H1 (cell line): ENCODE results near the gene SYNJ2BP. TPM values are rescaled to one million over a fixed set of nuclear protein-coding genes. Genes with fewer than 3 reads are reported as not detected.

Source experiments
- CTCF ChIA-PET: fragments of 300-600 bp; sonication (Branson Sonifier 250); formaldehyde crosslinking; loops from one replicate; lab custom pipeline; 2021; ENCODE audit not compliant: partially characterized antibody; lab: Charles Lee
- POLR2A ChIA-PET: fragments of 300-600 bp; sonication (Branson Sonifier 250); formaldehyde crosslinking; loops from one replicate; lab custom pipeline; 2021; ENCODE audit warnings: inconsistent platforms; ENCODE audit not compliant: partially characterized antibody; lab: Charles Lee
- DNase-seq, 2 experiments: peaks; one replicate each; pipeline versions ENCODE4 v3.0.0 to v3.0.0-alpha.2; 2010 to 2022; ENCODE audit warnings: low spot score in 2 of 2, low read depth in 1 of 2, mixed read lengths in 1 of 2
- FAIRE-seq: peaks from 2 replicates; lab custom pipeline; 2011; peaks lifted over from hg19 to GRCh38; lab: Jason Lieb, UNC
- H2AFZ ChIP-seq: 2 replicates; pipeline ENCODE4 v1.8.1; 2012; ENCODE audit warnings: low read length, inconsistent platforms
- H2AK5ac ChIP-seq: 2 replicates; pipeline ENCODE4 v1.6.1; 2013; ENCODE audit warnings: low read depth, low read length
- H2BK120ac ChIP-seq: replicated peaks from 2 replicates; pipeline ENCODE3; 2013; ENCODE audit warnings: low read depth, low read length, inconsistent platforms
- H2BK12ac ChIP-seq: 2 replicates; pipeline ENCODE4 v1.6.1; 2013; ENCODE audit warnings: low read depth, low read length
- H2BK15ac ChIP-seq: 2 replicates; pipeline ENCODE4 v1.6.1; 2013; ENCODE audit warnings: low read length
- H2BK20ac ChIP-seq: 2 replicates; pipeline ENCODE4 v1.6.1; 2013; ENCODE audit warnings: low read length
- H2BK5ac ChIP-seq: 2 replicates; pipeline ENCODE4 v1.6.1; 2013; ENCODE audit warnings: low read depth, low read length
- H3K14ac ChIP-seq: 2 replicates; pipeline ENCODE4 v1.6.1; 2013; ENCODE audit warnings: inconsistent platforms; ENCODE audit not compliant: insufficient read length
- H3K18ac ChIP-seq: 2 replicates; pipeline ENCODE4 v1.6.1; 2013; ENCODE audit warnings: low read length; ENCODE audit errors: extremely low read depth
- H3K23ac ChIP-seq: 2 replicates; pipeline ENCODE4 v1.6.1; 2013; ENCODE audit warnings: inconsistent platforms; ENCODE audit not compliant: insufficient read length
- H3K23me2 ChIP-seq: 2 replicates; pipeline ENCODE4 v1.6.1; 2013; ENCODE audit warnings: low read depth, low read length
- H3K27ac ChIP-seq: 2 replicates; pipeline ENCODE4 v1.6.1; 2011; ENCODE audit warnings: low read depth, low read length, inconsistent platforms
- H3K27me3 ChIP-seq, 4 experiments: replicated peaks in 1 of 4; 1 replicate in 1 of 4; 2 replicates in 3 of 4; pipeline versions ENCODE4 v1.6.1 to v1.8.1; 2011 to 2013; ENCODE audit warnings: low read length in 3 of 4, mild to moderate bottlenecking in 3 of 4, inconsistent platforms in 2 of 4, mixed read lengths in 2 of 4, moderate library complexity in 1 of 4; ENCODE audit not compliant: control insufficient read depth in 3 of 4, insufficient read depth in 3 of 4; ENCODE audit errors: extremely low read depth in 1 of 4
- H3K36me3 ChIP-seq, 4 experiments: 2 replicates each; pipeline versions ENCODE4 v1.6.1 to v1.8.1; 2011 to 2013; ENCODE audit warnings: mild to moderate bottlenecking in 4 of 4, low read length in 3 of 4, moderate library complexity in 2 of 4, control low read depth in 1 of 4, inconsistent platforms in 1 of 4; ENCODE audit not compliant: insufficient read depth in 4 of 4, control insufficient read depth in 2 of 4
- H3K4ac ChIP-seq: replicated peaks from 2 replicates; pipeline ENCODE3; 2013; ENCODE audit warnings: low read length, low read depth, mixed read lengths, inconsistent platforms; ENCODE audit not compliant: insufficient read length
- H3K4me1 ChIP-seq, 4 experiments: replicated peaks in 1 of 4; 1 replicate in 1 of 4; 2 replicates in 3 of 4; pipeline versions ENCODE4 v1.6.1 to v1.8.1; 2011 to 2013; ENCODE audit warnings: low read length in 3 of 4, inconsistent platforms in 2 of 4, mixed read lengths in 1 of 4; ENCODE audit not compliant: insufficient read depth in 4 of 4, control insufficient read depth in 3 of 4
- H3K4me2 ChIP-seq, 2 experiments: 2 replicates each; pipeline versions ENCODE4 v1.6.1 to v1.8.1; 2011 to 2013; ENCODE audit warnings: low read depth in 2 of 2, low read length in 2 of 2, control low read depth in 1 of 2, inconsistent platforms in 1 of 2, mild to moderate bottlenecking in 1 of 2; ENCODE audit not compliant: insufficient read depth in 1 of 2
- H3K4me3 ChIP-seq, 4 experiments: fragments of 200-600, 300-600 bp in 1 of 4; sonication (generic), shearing (Covaris generic), sonication (Bioruptor Twin) in 1 of 4; 2 replicates each; pipeline versions ENCODE4 v1.5.1 to v1.8.1; 2011 to 2016; ENCODE audit warnings: low read length in 4 of 4, low read depth in 3 of 4, control low read depth in 2 of 4, inconsistent platforms in 2 of 4, mild to moderate bottlenecking in 2 of 4, mixed read lengths in 1 of 4, moderate library complexity in 1 of 4; ENCODE audit not compliant: insufficient read depth in 2 of 4; ENCODE audit errors: extremely low read depth in 1 of 4
- H3K56ac ChIP-seq: replicated peaks from 2 replicates; pipeline ENCODE3; 2013; ENCODE audit warnings: low read depth, mild to moderate bottlenecking, mixed read lengths, low read length, inconsistent platforms; ENCODE audit not compliant: insufficient read length
- H3K79me1 ChIP-seq: 2 replicates; pipeline ENCODE4 v1.6.1; 2013; ENCODE audit warnings: low read depth, low read length, control low read depth
- H3K79me2 ChIP-seq, 2 experiments: 2 replicates each; pipeline versions ENCODE4 v1.6.1 to v1.8.1; 2012 to 2013; ENCODE audit warnings: low read length in 2 of 2, mild to moderate bottlenecking in 2 of 2, inconsistent platforms in 1 of 2; ENCODE audit not compliant: insufficient read depth in 2 of 2, control insufficient read depth in 1 of 2
- H3K9ac ChIP-seq, 4 experiments: replicated peaks in 1 of 4; 1 replicate in 1 of 4; 2 replicates in 3 of 4; pipeline versions ENCODE4 v1.6.1 to v1.8.1; 2011 to 2013; ENCODE audit warnings: low read depth in 3 of 4, low read length in 3 of 4, control low read depth in 2 of 4, mild to moderate bottlenecking in 2 of 4, moderate library complexity in 2 of 4, inconsistent platforms in 1 of 4; ENCODE audit errors: extremely low read depth in 1 of 4
- H3K9me3 ChIP-seq, 2 experiments: 2 replicates each; pipeline versions ENCODE4 v1.6.1 to v1.8.1; 2012 to 2013; ENCODE audit warnings: mild to moderate bottlenecking in 2 of 2, moderate library complexity in 2 of 2, control low read depth in 1 of 2, inconsistent platforms in 1 of 2, low read depth in 1 of 2, low read length in 1 of 2, mixed read lengths in 1 of 2; ENCODE audit not compliant: insufficient read depth in 2 of 2
- H4K20me1 ChIP-seq, 2 experiments: replicated peaks in 1 of 2; 2 replicates each; pipeline versions ENCODE3 to v1.8.1; 2011 to 2013; ENCODE audit warnings: inconsistent platforms in 2 of 2, low read length in 2 of 2, mild to moderate bottlenecking in 1 of 2; ENCODE audit not compliant: insufficient read depth in 2 of 2, control insufficient read depth in 1 of 2
- H4K5ac ChIP-seq: 2 replicates; pipeline ENCODE4 v1.6.1; 2013; ENCODE audit warnings: low read length, low read depth, mixed read lengths, inconsistent platforms; ENCODE audit not compliant: insufficient read length
- H4K8ac ChIP-seq: 2 replicates; pipeline ENCODE4 v1.8.0; 2013; ENCODE audit warnings: mild to moderate bottlenecking, moderate library complexity, low read length, inconsistent platforms; ENCODE audit not compliant: insufficient read depth; ENCODE audit errors: extremely low read depth
- H4K91ac ChIP-seq: replicated peaks from 2 replicates; pipeline ENCODE3; 2013; ENCODE audit warnings: low read length, mixed read lengths, inconsistent platforms; ENCODE audit not compliant: insufficient read length
- ASH2L ChIP-seq: fragments of 200-600, 300-600 bp; sonication (generic); IDR thresholded peaks from one replicate; pipeline ENCODE4 v1.7.1; 2017; ENCODE audit warnings: low read length
- ATF3 ChIP-seq: IDR thresholded peaks from 2 replicates; pipeline ENCODE4 v1.6.1; 2011; ENCODE audit warnings: low read depth, mild to moderate bottlenecking, low read length; ENCODE audit not compliant: insufficient read depth
- CREB1 ChIP-seq: IDR thresholded peaks from 2 replicates; pipeline ENCODE4 v1.6.1; 2012; ENCODE audit warnings: inconsistent platforms
- EP300 ChIP-seq, 2 experiments: IDR thresholded peaks; 1 replicate in 1 of 2; 2 replicates in 1 of 2; pipeline ENCODE4 v1.6.1; 2011 to 2012; ENCODE audit warnings: low read depth in 2 of 2, low read length in 2 of 2, mild to moderate bottlenecking in 2 of 2, borderline replicate concordance in 1 of 2, inconsistent platforms in 1 of 2, moderate library complexity in 1 of 2
- HDAC2 ChIP-seq, 2 experiments: fragments of 300-600 bp in 1 of 2; sonication (generic) in 1 of 2; IDR thresholded peaks; 2 replicates each; pipeline ENCODE4 v1.6.1; 2011 to 2012; ENCODE audit warnings: low read depth in 2 of 2, low read length in 2 of 2, mild to moderate bottlenecking in 2 of 2, moderate library complexity in 2 of 2, borderline replicate concordance in 1 of 2, inconsistent platforms in 1 of 2
- KDM4A ChIP-seq: IDR thresholded peaks from one replicate; pipeline ENCODE4 v1.7.1; 2012; ENCODE audit warnings: low read depth, mild to moderate bottlenecking, moderate library complexity, low read length, inconsistent platforms; ENCODE audit not compliant: severe bottlenecking
- MAX ChIP-seq: IDR thresholded peaks from 2 replicates; pipeline ENCODE4 v1.6.1; 2012; ENCODE audit warnings: inconsistent platforms
- SAP30 ChIP-seq: fragments of 300-600 bp; sonication (generic); IDR thresholded peaks from 2 replicates; pipeline ENCODE4 v1.7.1; 2012; ENCODE audit warnings: low read length, moderate library complexity, mild to moderate bottlenecking, inconsistent platforms; ENCODE audit not compliant: insufficient read depth, insufficient replicate concordance
- SIRT6 ChIP-seq: IDR thresholded peaks from one replicate; pipeline ENCODE4 v1.7.1; 2012; ENCODE audit warnings: low read length, inconsistent platforms
- SUZ12 ChIP-seq: fragments of 200-600 bp; sonication (generic); IDR thresholded peaks from 2 replicates; pipeline ENCODE4 v1.6.1; 2012; ENCODE audit warnings: mild to moderate bottlenecking, inconsistent platforms, low read length, moderate library complexity, mixed read lengths
- TEAD4 ChIP-seq: IDR thresholded peaks from 2 replicates; pipeline ENCODE4 v1.6.1; 2012; ENCODE audit warnings: low read depth, low read length, inconsistent platforms, mixed read lengths
- ZNF274 ChIP-seq: IDR thresholded peaks from 2 replicates; pipeline ENCODE4 v1.7.0; 2012; ENCODE audit warnings: low read length, borderline replicate concordance; ENCODE audit errors: extremely low read depth
- WGBS, 2 experiments: shearing (Covaris generic) in 1 of 2; methylation state at CpG; one replicate each; pipeline versions ENCODE4 v1.1.6 to v1.1.7; 2013 to 2015; ENCODE audit warnings: low lambda C conversion rate in 2 of 2, mixed read lengths in 2 of 2, inconsistent platforms in 1 of 2, low coverage in 1 of 2, missing lambda C conversion rate in 1 of 2; ENCODE audit not compliant: insufficient replicate concordance in 2 of 2, insufficient coverage in 1 of 2, insufficient read length in 1 of 2; ENCODE audit errors: extremely low coverage in 1 of 2, missing lambda C conversion rate in 1 of 2; 5-methylcytosine and 5-hydroxymethylcytosine counted together
- polyA plus RNA-seq, 7 experiments: library from polyadenylated mRNA; depleted of rRNA in 3 of 7; stranded (reverse) in 5 of 7; unstranded in 2 of 7; fragments of >200 nt in 5 of 7; fragments of 200-250 nt in 2 of 7; gene quantifications; 1 replicate in 5 of 7; 2 replicates in 1 of 7; 4 replicates in 1 of 7; pipeline versions ENCODE4 v1.2.1 to v1.2.3, GENCODE V29; 2011 to 2013; ENCODE audit warnings: missing spikeins in 2 of 7, mixed read lengths in 2 of 7
- total RNA-seq: library from RNA; stranded (reverse); fragmentation: NEBNext Ultra II Directional; extraction: Animal tissue kit (Norgen Biotek cat#: 25700); gene quantifications from 2 replicates; pipeline ENCODE4 v1.2.1, GENCODE V29; 2021
- TF ChIP-seq, protein P1 (sequence below): IDR thresholded peaks from 2 replicates; pipeline ENCODE4 v1.6.1; 2012; ENCODE audit warnings: inconsistent platforms

The SYNJ2BP gene
- total and polyA plus RNA-seq, 2 of the 8 experiments (the other 6 are each of a cell fraction or from before 2014, with no cell fraction given), result 9.6 to 30.6 TPM

- no peaks in the 10 kb centered on the region for H3K27me3 ChIP-seq
- no peak overlapping the region for H2BK5ac ChIP-seq
- no peak overlapping the region for H2AK5ac ChIP-seq
- no peak overlapping the region for H3K18ac ChIP-seq
- ChIA-PET POLR2A (no interaction called here), CTCF (no interaction called here)
- no peak overlapping the region for H2BK15ac ChIP-seq
- 87% methylated on average over 3 of the region's 3 CpGs; no CpG with 5 or more reads in 1 of the 2 experiments for WGBS, 2 experiments
- no peak overlapping the region for H2BK20ac ChIP-seq
- peaks cover 0 to 15% (median 0%) of the 10 kb centered on the region in 4 experiments; a peak in 3 of 8 replicates for H3K36me3 ChIP-seq
- DNase-seq (no peak), FAIRE-seq (no peak)
- no peak overlapping the region for H4K8ac ChIP-seq
- H3K56ac ChIP-seq, result no peak overlapping the region
- no peak overlapping the region for H4K5ac ChIP-seq
- peaks cover 61 to 66% of the 10 kb centered on the region in 2 experiments for H3K9me3 ChIP-seq
- H3K79me2 ChIP-seq, result no peaks in the 10 kb centered on the region
- H3K4me3 ChIP-seq, result no peak overlapping the region
- H2BK120ac ChIP-seq, result no peak overlapping the region
- no peaks in the 10 kb centered on the region for H3K79me1 ChIP-seq
- H3K4ac ChIP-seq, result no peak overlapping the region
- H3K23me2 ChIP-seq, result no peaks in the 10 kb centered on the region
- no peak overlapping the region for H4K91ac ChIP-seq
- H4K20me1 ChIP-seq, result no peaks in the 10 kb centered on the region
- H2AFZ ChIP-seq, result no peak overlapping the region
- H3K4me1 ChIP-seq, result no peaks in the 10 kb centered on the region
- H3K4me2 ChIP-seq, result no peak overlapping the region
- no peak overlapping the region for H3K23ac ChIP-seq
- no peak overlapping the region for H3K9ac ChIP-seq
- no peak overlapping the region for H2BK12ac ChIP-seq
- no peak overlapping the region for H3K14ac ChIP-seq
- H3K27ac ChIP-seq, result no peak overlapping the region
- TF ChIP-seq SAP30 (no peak), SIRT6 (no peak), MAX (no peak), CREB1 (no peak), ZNF274 (no peak), EP300 (IDR thresholded peaks at IDR 0.05; ENCODE audit: borderline replicate concordance in 1 of 2, low read depth in 2 of 2, low read length in 2 of 2) (no peak), ATF3 (no peak), ASH2L (no peak), KDM4A (no peak), TEAD4 (no peak), SUZ12 (no peak), HDAC2 (IDR thresholded peaks at IDR 0.05; ENCODE audit: borderline replicate concordance in 1 of 2, low read depth in 2 of 2, low read length in 2 of 2) (no peak)
- TF ChIP-seq, protein P1, sequence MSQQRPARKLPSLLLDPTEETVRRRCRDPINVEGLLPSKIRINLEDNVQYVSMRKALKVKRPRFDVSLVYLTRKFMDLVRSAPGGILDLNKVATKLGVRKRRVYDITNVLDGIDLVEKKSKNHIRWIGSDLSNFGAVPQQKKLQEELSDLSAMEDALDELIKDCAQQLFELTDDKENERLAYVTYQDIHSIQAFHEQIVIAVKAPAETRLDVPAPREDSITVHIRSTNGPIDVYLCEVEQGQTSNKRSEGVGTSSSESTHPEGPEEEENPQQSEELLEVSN, result no peak
Measured at GRCh38 chr14:70441641-70442040, 24.8 kb upstream of the SYNJ2BP start.
